Right lobe of liver (tissue), 6 donors: Measurements from ENCODE around the gene NRBF2. TPM values are rescaled to one million over a fixed set of nuclear protein-coding genes. Genes with fewer than 3 reads are reported as not detected.
A peak's percentile ranks its signal among the peaks of the same experiment; 100 is the strongest.

Experiments
- ATAC-seq, 4 donors: fragments of 200-7000 bp; cut with Tn5 transposase; one replicate each; pipeline ENCODE4 v1.9.1; 2020; ENCODE audit warnings: mild to moderate bottlenecking in 4 of 4, moderate library complexity in 4 of 4
- DNase-seq, 3 donors: peaks; one replicate each; pipeline ENCODE4 v3.0.0-alpha.2; 2020
- H3K27ac ChIP-seq, 3 donors: fragments of 200-600 bp; one replicate each; pipeline ENCODE4 v1.8.0; 2022
- H3K27me3 ChIP-seq, 2 donors: fragments of 200-600 bp; one replicate each; pipeline ENCODE4 v1.8.0; 2022
- H3K36me3 ChIP-seq, 4 donors: fragments of 200-600 bp; sonication (generic) in 1 of 4; one replicate each; pipeline versions ENCODE4 v1.5.1 to v1.8.0; 2017 to 2022; ENCODE audit warnings: control low read depth in 1 of 4
- H3K4me1 ChIP-seq, 4 donors: fragments of 200-600 bp; sonication (generic) in 1 of 4; one replicate each; pipeline versions ENCODE4 v1.5.1 to v1.8.0; 2017 to 2022; ENCODE audit warnings: control low read depth in 1 of 4
- H3K4me3 ChIP-seq, 3 donors: fragments of 200-600 bp; one replicate each; pipeline ENCODE4 v1.8.0; 2022
- H3K9me3 ChIP-seq, 4 donors: fragments of 200-600 bp; sonication (generic) in 1 of 4; one replicate each; pipeline versions ENCODE4 v1.5.1 to v1.8.0; 2017 to 2022; ENCODE audit warnings: control low read depth in 1 of 4
- CTCF ChIP-seq, 4 donors: fragments of 200-600 bp in 3 of 4; fragments of 450-650 bp in 1 of 4; IDR thresholded peaks; one replicate each; pipeline versions ENCODE4 v1.5.1 to v1.8.0; 2016 to 2022; ENCODE audit warnings: antibody characterized with exemption in 4 of 4, mild to moderate bottlenecking in 2 of 4
- POLR2A ChIP-seq: fragments of 450-650 bp; IDR thresholded peaks from one replicate; pipeline ENCODE4 v1.6.1; 2017; ENCODE audit warnings: antibody characterized with exemption, mild to moderate bottlenecking
- WGBS: methylation state at CpG from one replicate; pipeline ENCODE4 v1.1.6; 2018; ENCODE audit warnings: low coverage, low lambda C conversion rate; ENCODE audit not compliant: insufficient coverage; ENCODE audit errors: missing lambda C conversion rate; 5-methylcytosine and 5-hydroxymethylcytosine counted together
- intact Hi-C, 2 donors: fragments of 100-400 bp; cut with DNase I; formaldehyde crosslinking; loops; one replicate each; pipeline versions ENCODE4 v1.11.2 to v1.14.1; 2022
- total RNA-seq, 6 experiments: library from RNA; depleted of rRNA in 2 of 6; stranded (reverse); fragments of >200 nt in 2 of 6; fragmentation: NEBNext Ultra II Directional in 3 of 6; extraction: Animal tissue kit (Norgen Biotek cat#: 25700) in 3 of 6; gene quantifications; one replicate each; pipeline versions ENCODE4 v1.1.0 to v1.2.4, GENCODE V29; 2016 to 2023
- donor health status: DM: no; HTN: yes; CAD: no.
- donor health status: DM: no; HTN: no; CAD: no.
- donor health status: DM: no; HTN: no; CAD: no.
- donor health status: DM: no; HTN: yes; CAD: no.
- donor health status: DM: no; HTN: yes; CAD: no.

NRBF2 gene
- total RNA-seq, 6 experiments from 2014 or later: 15.9 to 32.3 (median 22.8) TPM

GRCh38 chr10:63168821-63169462 is 35.8 kb downstream of the NRBF2 start:
- Histone ChIP-seq H3K9me3 (no peaks in the 10 kb centered on the region), H3K4me3 (no peak overlapping the region), H3K36me3 (peaks cover 0 to 22% (median 1%) of the 10 kb centered on the region in 4 donors), H3K4me1 (peaks cover 0 to 37% (median 13%) of the 10 kb centered on the region in 4 donors), H3K27me3 (no peaks in the 10 kb centered on the region), H3K27ac (peak overlapping the region in 1 of 3 donors; percentile 16)
- TF ChIP-seq POLR2A: no peak
- no peak for TF ChIP-seq CTCF (IDR thresholded peaks at IDR 0.05)
- peak; percentile 53 to 73 (median 68) for ATAC-seq
- WGBS: 15% methylated on average over 2 of the region's 2 CpGs
- no peak for DNase-seq
- intact Hi-C loops: no loop called here

GRCh38 chr10:63169624-63170023 is 36.5 kb downstream of the NRBF2 start:
- Histone ChIP-seq H3K4me3 (no peak overlapping the region), H3K36me3 (peaks cover 0 to 27% (median 1%) of the 10 kb centered on the region in 4 donors), H3K27ac (peak overlapping the region in 1 of 3 donors; percentile 16), H3K9me3 (no peaks in the 10 kb centered on the region), H3K27me3 (no peaks in the 10 kb centered on the region), H3K4me1 (peaks cover 0 to 30% (median 12%) of the 10 kb centered on the region in 4 donors)
- intact Hi-C loops: no loop called here
- ATAC-seq (no peak), DNase-seq (no peak)
- 79% methylated on average over 2 of the region's 2 CpGs for WGBS
- TF ChIP-seq POLR2A (no peak), CTCF (IDR thresholded peaks at IDR 0.05) (no peak)

GRCh38 chr10:63171255-63171855 is 38.2 kb downstream of the NRBF2 start:
- 63% methylated on average over 1 of the region's 1 CpG for WGBS
- H3K27me3 ChIP-seq: no peaks in the 10 kb centered on the region
- intact Hi-C loops: no loop called here
- peaks cover 0 to 43% (median 11%) of the 10 kb centered on the region in 4 donors for H3K36me3 ChIP-seq
- H3K4me1 ChIP-seq: peaks cover 0 to 28% (median 11%) of the 10 kb centered on the region in 4 donors
- no peak for TF ChIP-seq POLR2A
- TF ChIP-seq CTCF (IDR thresholded peaks at IDR 0.05): no peak
- no peaks in the 10 kb centered on the region for H3K9me3 ChIP-seq
- H3K27ac ChIP-seq: no peak overlapping the region
- ATAC-seq (no peak), DNase-seq (no peak)
- H3K4me3 ChIP-seq: no peak overlapping the region

- 86% methylated on average over 1 of the region's 1 CpG for WGBS
- no peak overlapping the region for H3K27ac ChIP-seq
- H3K36me3 ChIP-seq: peaks cover 0 to 49% (median 11%) of the 10 kb centered on the region in 4 donors
- H3K27me3 ChIP-seq: no peaks in the 10 kb centered on the region
- intact Hi-C loops: no loop called here
- DNase-seq (no peak), ATAC-seq (no peak)
- H3K4me1 ChIP-seq: peaks cover 0 to 28% (median 11%) of the 10 kb centered on the region in 4 donors
- H3K4me3 ChIP-seq: no peak overlapping the region
- no peak for TF ChIP-seq POLR2A
- no peak for TF ChIP-seq CTCF (IDR thresholded peaks at IDR 0.05)
- H3K9me3 ChIP-seq: no peaks in the 10 kb centered on the region
These were observed 38.8 kb downstream of the NRBF2 start for GRCh38 chr10:63171926-63172325.
